Nephron progenitor cell (in vitro differentiated cells): Measurements from ENCODE around the gene IP6K1.
A peak's percentile ranks its signal among the peaks of the same experiment; 100 is the strongest.

Experiments
- DNase-seq: peaks from one replicate; pipeline ENCODE4 v3.0.0; 2021
- H3K27ac Mint-ChIP-seq: 2 replicates; pipeline ENCODE4 v1.8.0; 2021; ENCODE audit warnings: mild to moderate bottlenecking, moderate library complexity, mixed read lengths
- H3K27me3 Mint-ChIP-seq: 2 replicates; pipeline ENCODE4 v1.8.0; 2021; ENCODE audit warnings: mild to moderate bottlenecking, low read depth, mixed read lengths; ENCODE audit not compliant: poor library complexity
- H3K36me3 Mint-ChIP-seq: 2 replicates; pipeline ENCODE4 v1.8.0; 2021; ENCODE audit warnings: low read depth, mixed read lengths
- H3K4me1 Mint-ChIP-seq: 2 replicates; pipeline ENCODE4 v1.8.0; 2021; ENCODE audit warnings: mixed read lengths
- H3K4me3 Mint-ChIP-seq: 2 replicates; pipeline ENCODE4 v1.8.0; 2021; ENCODE audit warnings: mild to moderate bottlenecking, moderate library complexity, mixed read lengths
- H3K9me3 Mint-ChIP-seq: 2 replicates; pipeline ENCODE4 v1.8.0; 2021; ENCODE audit warnings: mild to moderate bottlenecking, moderate library complexity, mixed read lengths
- TF ChIP-seq, protein P1 (sequence below): fragments of 200-600 bp; sonication (generic); IDR thresholded peaks from 2 replicates; pipeline ENCODE4 v1.5.0; 2021; ENCODE audit warnings: antibody characterized with exemption

The IP6K1 gene

DNA sequence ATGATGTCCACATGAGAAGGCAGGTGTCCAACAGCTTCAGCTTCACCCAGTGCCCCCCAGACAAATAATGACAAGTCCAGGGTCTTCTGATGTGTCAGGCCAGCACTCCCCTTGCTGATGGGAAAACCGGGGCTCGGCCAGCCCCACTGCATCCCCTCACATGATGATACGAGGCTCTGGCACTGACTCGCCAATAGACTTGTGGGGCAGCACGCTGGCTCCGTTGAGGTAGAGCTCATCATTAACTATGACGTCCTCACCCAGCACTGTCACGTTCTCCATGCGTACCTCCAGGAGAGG lies 64.8 kb downstream of the IP6K1 start:
- Mint-ChIP-seq H3K4me3 (no peak overlapping the region), H3K27ac (no peak overlapping the region), H3K9me3 (no peaks in the 10 kb centered on the region), H3K27me3 (no peaks in the 10 kb centered on the region), H3K4me1 (peaks cover 41% of the 10 kb centered on the region), H3K36me3 (peaks cover 7% of the 10 kb centered on the region)
- TF ChIP-seq, protein P1, sequence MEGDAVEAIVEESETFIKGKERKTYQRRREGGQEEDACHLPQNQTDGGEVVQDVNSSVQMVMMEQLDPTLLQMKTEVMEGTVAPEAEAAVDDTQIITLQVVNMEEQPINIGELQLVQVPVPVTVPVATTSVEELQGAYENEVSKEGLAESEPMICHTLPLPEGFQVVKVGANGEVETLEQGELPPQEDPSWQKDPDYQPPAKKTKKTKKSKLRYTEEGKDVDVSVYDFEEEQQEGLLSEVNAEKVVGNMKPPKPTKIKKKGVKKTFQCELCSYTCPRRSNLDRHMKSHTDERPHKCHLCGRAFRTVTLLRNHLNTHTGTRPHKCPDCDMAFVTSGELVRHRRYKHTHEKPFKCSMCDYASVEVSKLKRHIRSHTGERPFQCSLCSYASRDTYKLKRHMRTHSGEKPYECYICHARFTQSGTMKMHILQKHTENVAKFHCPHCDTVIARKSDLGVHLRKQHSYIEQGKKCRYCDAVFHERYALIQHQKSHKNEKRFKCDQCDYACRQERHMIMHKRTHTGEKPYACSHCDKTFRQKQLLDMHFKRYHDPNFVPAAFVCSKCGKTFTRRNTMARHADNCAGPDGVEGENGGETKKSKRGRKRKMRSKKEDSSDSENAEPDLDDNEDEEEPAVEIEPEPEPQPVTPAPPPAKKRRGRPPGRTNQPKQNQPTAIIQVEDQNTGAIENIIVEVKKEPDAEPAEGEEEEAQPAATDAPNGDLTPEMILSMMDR: no peak
- DNase-seq: no peak

DNA sequence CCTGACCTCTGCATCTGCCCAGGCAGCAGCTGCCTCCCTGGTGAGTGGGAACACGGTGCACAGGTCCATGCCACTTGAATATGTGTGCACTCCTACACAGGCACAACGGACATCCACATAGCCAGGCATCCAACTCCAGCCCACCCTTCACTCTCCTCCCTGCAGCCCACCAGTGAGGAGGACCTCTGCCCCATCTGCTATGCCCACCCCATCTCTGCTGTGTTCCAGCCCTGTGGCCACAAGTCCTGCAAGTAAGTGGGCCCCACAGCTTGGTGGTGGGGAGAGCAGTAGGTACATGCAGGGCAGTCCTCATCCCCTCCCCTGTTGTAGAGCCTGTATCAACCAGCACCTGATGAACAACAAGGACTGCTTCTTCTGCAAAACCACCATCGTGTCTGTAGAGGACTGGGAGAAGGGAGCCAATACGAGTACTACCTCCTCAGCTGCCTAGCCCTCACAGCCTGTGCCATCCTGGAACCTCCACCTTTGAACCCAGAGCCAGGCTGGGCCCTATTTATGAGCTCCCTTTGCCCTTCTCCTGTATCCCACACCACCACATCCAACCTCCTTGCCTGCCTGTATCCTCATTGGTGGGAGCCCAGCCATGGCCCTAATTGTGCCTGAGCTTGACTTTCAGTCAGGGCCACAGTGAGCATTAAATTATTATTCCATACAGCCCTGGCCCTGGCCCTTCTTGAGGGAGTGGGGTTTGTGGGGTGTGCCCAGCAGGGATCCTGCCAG lies 65.3 kb downstream of the IP6K1 start:
- Mint-ChIP-seq H3K27ac (no peak overlapping the region), H3K4me3 (no peak overlapping the region), H3K27me3 (no peaks in the 10 kb centered on the region), H3K9me3 (no peaks in the 10 kb centered on the region), H3K4me1 (peaks cover 41% of the 10 kb centered on the region), H3K36me3 (peaks cover 7% of the 10 kb centered on the region)
- TF ChIP-seq, protein P1: no peak
- DNase-seq: no peak

DNA sequence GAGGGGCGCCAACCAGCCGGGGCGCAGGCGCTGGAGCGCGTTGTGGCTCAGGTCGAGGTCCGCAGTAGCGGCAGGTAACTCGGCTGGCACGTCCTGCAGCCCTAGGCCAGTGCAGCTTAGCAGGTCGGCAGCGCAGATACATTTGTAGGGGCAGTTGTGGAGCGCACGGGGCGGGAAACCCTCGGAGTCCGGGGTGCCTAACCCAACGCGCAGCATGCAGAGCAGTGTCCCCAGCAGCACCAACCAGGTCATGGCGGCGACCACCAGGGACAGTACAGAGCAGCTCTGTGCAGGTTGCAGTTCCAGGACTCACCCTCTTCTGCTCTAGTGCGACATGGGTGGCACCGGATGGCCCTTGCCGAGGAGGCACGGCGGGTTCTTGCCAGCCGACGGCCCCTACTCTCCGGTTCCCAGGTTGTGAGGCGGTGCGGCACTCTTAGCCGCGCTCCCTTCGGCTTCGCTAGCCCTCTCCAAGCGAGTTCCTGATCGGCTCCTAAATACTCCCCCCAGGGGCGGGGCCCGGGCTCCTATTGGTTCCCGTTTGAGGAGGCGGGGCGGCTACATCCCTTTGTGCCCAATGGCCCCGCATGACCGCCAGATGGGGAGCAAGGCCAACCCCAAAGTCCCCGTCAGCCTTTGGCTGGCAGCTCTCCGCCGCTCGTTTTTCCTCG lies 67.0 kb downstream of the IP6K1 start, which contains the start of gene AMIGO3:
AMIGO3 (minus strand) TSS at position 471 of the 671 bp plus-strand sequence; CDS start at position 252, 219 bp downstream.
- H3K9me3 Mint-ChIP-seq: no peaks in the 10 kb centered on the region
- DNase-seq: peak; percentile 94
- TF ChIP-seq, protein P1: peak; percentile 71
- H3K4me1 Mint-ChIP-seq: peaks cover 35% of the 10 kb centered on the region
- H3K27ac Mint-ChIP-seq: peak within 1 kb of the TSS; percentile 91
- H3K4me3 Mint-ChIP-seq: peak within 1 kb of the TSS; percentile 84
- no peaks in the 10 kb centered on the region for H3K27me3 Mint-ChIP-seq
- H3K36me3 Mint-ChIP-seq: peaks cover 7% of the 10 kb centered on the region

DNA sequence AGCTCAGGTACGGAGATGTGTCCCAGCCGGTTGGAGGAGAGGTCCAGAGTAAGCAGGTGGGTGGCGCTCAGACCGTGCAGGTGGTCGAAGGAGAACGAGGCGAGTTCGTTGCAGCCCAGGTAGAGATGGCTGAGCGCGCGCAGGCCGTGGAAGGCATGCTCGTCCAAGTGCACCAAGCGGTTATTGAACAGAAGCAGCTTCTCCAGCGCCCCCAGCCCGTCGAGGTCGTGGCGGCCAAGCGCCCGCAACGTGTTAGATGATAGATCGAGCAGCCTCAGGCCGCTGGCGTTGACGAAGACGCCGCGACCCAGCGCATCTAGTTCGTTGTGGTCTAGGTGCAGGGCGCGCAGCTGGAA lies 67.5 kb downstream of the IP6K1 start:
- peak; percentile 41 for DNase-seq
- H3K4me3 Mint-ChIP-seq: peak overlapping the region; percentile 84
- H3K36me3 Mint-ChIP-seq: peaks cover 7% of the 10 kb centered on the region
- TF ChIP-seq, protein P1: no peak
- H3K4me1 Mint-ChIP-seq: peaks cover 32% of the 10 kb centered on the region
- no peaks in the 10 kb centered on the region for H3K27me3 Mint-ChIP-seq
- peak overlapping the region; percentile 90 for H3K27ac Mint-ChIP-seq
- H3K9me3 Mint-ChIP-seq: no peaks in the 10 kb centered on the region

DNA sequence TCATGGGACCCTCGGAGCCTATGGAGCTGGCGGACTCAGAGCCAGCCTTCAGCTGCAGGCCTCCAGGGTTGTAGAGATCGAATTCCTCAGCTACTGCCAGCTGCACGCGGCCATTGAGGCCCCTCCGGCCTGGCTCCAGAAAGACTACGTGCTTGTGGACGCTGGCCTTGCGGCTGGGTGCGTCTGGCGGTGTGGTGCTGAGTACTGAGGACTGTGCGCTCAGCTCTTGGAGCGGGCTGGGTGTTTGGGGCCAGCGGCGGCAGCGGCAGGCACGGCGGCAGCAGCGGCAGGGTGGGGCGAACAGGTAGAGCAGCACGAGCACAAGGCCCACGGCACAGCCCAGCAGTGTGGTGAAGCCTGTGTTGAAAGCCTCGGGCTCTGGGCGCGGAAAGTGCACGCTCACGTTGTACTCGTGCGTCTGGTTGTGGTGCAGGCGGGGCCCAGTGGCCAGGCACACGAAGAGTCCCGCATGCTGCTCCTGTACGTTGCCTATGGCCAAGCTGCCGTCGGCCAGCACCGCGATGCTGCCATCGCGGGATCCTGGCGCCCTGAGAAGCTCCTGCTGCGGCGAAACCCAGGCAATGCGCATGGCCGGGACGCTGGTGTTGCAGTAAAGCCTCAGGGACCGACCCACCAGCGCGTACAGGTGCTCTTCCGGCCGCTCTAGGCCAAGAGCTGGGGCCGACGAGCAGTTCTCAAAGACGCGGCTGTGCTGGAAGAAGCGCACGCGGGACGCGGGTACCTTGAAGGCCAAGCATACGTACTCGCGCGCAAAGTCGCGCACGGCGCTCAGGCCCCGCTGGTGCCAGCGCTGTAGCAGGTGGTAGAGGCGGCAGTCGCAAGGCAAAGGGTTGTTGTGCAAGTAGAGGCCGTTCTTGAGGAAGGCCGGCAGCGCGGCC lies 68.1 kb downstream of the IP6K1 start:
- Mint-ChIP-seq H3K4me3 (peak overlapping the region; percentile 84), H3K4me1 (peaks cover 29% of the 10 kb centered on the region), H3K9me3 (no peaks in the 10 kb centered on the region), H3K27me3 (no peaks in the 10 kb centered on the region), H3K27ac (peak overlapping the region; percentile 90), H3K36me3 (peaks cover 7% of the 10 kb centered on the region)
- no peak for DNase-seq
- TF ChIP-seq, protein P1: no peak
